OCI-LY7 (cell line): ENCODE data around the gene STS. TPM values are rescaled to one million over a fixed set of nuclear protein-coding genes. Genes with fewer than 3 reads are reported as not detected.

Experiments
- BruUV-seq: library from RNA; stranded (reverse); fragments of 400-500 nt; replicated peaks from 2 replicates; lab custom pipeline; 2021; lab: Mats Ljungman, UMichigan
- CTCF ChIA-PET: fragments of 300-600 bp; sonication (Branson Sonifier 250); formaldehyde crosslinking; loops from one replicate; lab custom pipeline; 2022; ENCODE audit warnings: antibody characterized with exemption; ENCODE audit not compliant: unreplicated experiment; lab: Charles Lee
- POLR2A ChIA-PET: fragments of 300-600 bp; sonication (Branson Sonifier 250); formaldehyde crosslinking; loops from one replicate; lab custom pipeline; 2022; ENCODE audit warnings: antibody characterized with exemption; lab: Charles Lee
- DNase-seq: peaks from one replicate; pipeline ENCODE4 v3.0.0-alpha.2; 2015; ENCODE audit warnings: low spot score
- H2AFZ ChIP-seq: fragments of 200-600 bp; sonication (generic), shearing (Covaris generic); 2 replicates; pipeline ENCODE4 v1.6.1; 2014; ENCODE audit warnings: mild to moderate bottlenecking, antibody characterized with exemption, low read length, moderate library complexity
- H3K27ac ChIP-seq: fragments of 200-600 bp; sonication (generic); 2 replicates; pipeline ENCODE4 v1.5.1; 2014; ENCODE audit warnings: mixed run types, low read depth, mild to moderate bottlenecking, moderate library complexity, low read length, inconsistent platforms; ENCODE audit not compliant: poor library complexity, severe bottlenecking
- H3K36me3 ChIP-seq: fragments of 200-600 bp; sonication (generic); 2 replicates; pipeline ENCODE4 v1.6.1; 2014; ENCODE audit warnings: mild to moderate bottlenecking, antibody characterized with exemption, low read length, moderate library complexity, mixed read lengths; ENCODE audit not compliant: insufficient read depth
- H3K4me1 ChIP-seq: fragments of 200-600 bp; sonication (generic); 2 replicates; pipeline ENCODE4 v1.5.1; 2014; ENCODE audit warnings: mild to moderate bottlenecking, low read length; ENCODE audit not compliant: insufficient read depth, poor library complexity, severe bottlenecking
- H3K4me2 ChIP-seq: fragments of 200-600 bp; sonication (generic); 2 replicates; pipeline ENCODE4 v1.6.1; 2014; ENCODE audit warnings: mild to moderate bottlenecking, low read length
- H3K4me3 ChIP-seq: fragments of 200-600 bp; sonication (generic); 2 replicates; pipeline ENCODE4 v1.5.1; 2014; ENCODE audit warnings: mild to moderate bottlenecking, low read depth, low read length; ENCODE audit not compliant: poor library complexity, severe bottlenecking
- H3K79me2 ChIP-seq: fragments of 200-600 bp; sonication (generic); 2 replicates; pipeline ENCODE4 v1.6.1; 2016; ENCODE audit warnings: low read depth, mild to moderate bottlenecking, low read length, moderate library complexity, mixed read lengths; ENCODE audit not compliant: insufficient read depth
- H3K9me2 ChIP-seq: fragments of 200-600 bp; sonication (generic); 2 replicates; pipeline ENCODE4 v1.6.1; 2016; ENCODE audit warnings: mild to moderate bottlenecking, low read length, mixed read lengths; ENCODE audit not compliant: insufficient read depth
- H3K9me3 ChIP-seq: fragments of 200-600 bp; sonication (generic); 2 replicates; pipeline ENCODE4 v1.6.1; 2014; ENCODE audit warnings: mild to moderate bottlenecking, mixed run types, low read length, mixed read lengths
- H4K20me1 ChIP-seq: fragments of 200-600 bp; sonication (generic); 2 replicates; pipeline ENCODE4 v1.6.1; 2014; ENCODE audit warnings: mild to moderate bottlenecking, antibody characterized with exemption, low read length, moderate library complexity, mixed read lengths; ENCODE audit not compliant: insufficient read depth
- EZH2phosphoT487 ChIP-seq: fragments of 200-600 bp; sonication (generic); IDR thresholded peaks from 2 replicates; pipeline ENCODE4 v1.6.1; 2018; ENCODE audit warnings: low read depth, borderline replicate concordance, mild to moderate bottlenecking, mixed run types, antibody characterized with exemption, low read length, moderate library complexity, mixed read lengths
- intact Hi-C: fragments of 100-400 bp; cut with micrococcal nuclease; formaldehyde crosslinking; loops from one replicate; pipeline ENCODE4 v1.10.0; 2022; ENCODE audit not compliant: unreplicated experiment
- total RNA-seq, 2 experiments: library from RNA; depleted of rRNA in 1 of 2; stranded (reverse); fragments of >200 nt in 1 of 2; shearing (Covaris generic) in 1 of 2; gene quantifications; 2 replicates each; pipeline ENCODE4 v1.2.3, GENCODE V29; 2014 to 2022
- TF ChIP-seq, protein P1 (sequence below): fragments of 200-600 bp; sonication (generic); conservative IDR thresholded peaks from 2 replicates; pipeline ENCODE4 v1.5.1; 2014; ENCODE audit warnings: mild to moderate bottlenecking, antibody characterized with exemption, low read length, moderate library complexity, mixed read lengths

The STS gene
- total RNA-seq, 2 experiments from 2014 or later: 16.3 to 40.3 TPM

DNA sequence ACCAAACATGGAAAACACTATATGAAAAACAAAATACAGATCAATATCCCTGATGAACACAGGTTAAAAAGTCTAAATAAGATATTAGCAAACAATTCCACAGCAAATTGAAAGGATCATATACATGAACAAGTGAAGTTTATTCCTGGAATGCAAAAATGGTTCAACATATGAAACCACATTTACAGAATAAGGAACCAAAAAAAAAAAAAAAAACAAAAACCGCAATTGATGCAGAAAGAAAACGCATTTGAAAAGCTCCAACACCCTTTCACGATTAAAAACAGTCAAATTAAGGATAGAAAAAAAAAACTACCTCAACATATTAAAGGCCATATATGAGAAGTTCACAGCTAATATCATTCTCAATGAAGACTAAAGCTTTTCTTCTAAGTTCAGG, 45.4 kb upstream of the STS start:
- no peak overlapping the region for H3K27ac ChIP-seq
- ChIA-PET CTCF (no interaction called here), POLR2A (interaction anchor here (1.3 kb wide), 1 partner anchor 10 kb away, joined by 4 read pairs; no protein-coding TSS in a partner anchor)
- peaks cover 8% of the 10 kb centered on the region for H3K4me1 ChIP-seq
- peaks cover 20% of the 10 kb centered on the region; the same call in 1 of the 2 replicates for H3K79me2 ChIP-seq
- H4K20me1 ChIP-seq: no peaks in the 10 kb centered on the region
- H3K9me3 ChIP-seq: no peaks in the 10 kb centered on the region; the same call in 1 of the 2 replicates
- peaks cover 53% of the 10 kb centered on the region for H3K36me3 ChIP-seq
- DNase-seq: no peak
- no TSS peak for BruUV-seq
- H3K4me2 ChIP-seq: no peak overlapping the region
- H3K4me3 ChIP-seq: no peak overlapping the region
- TF ChIP-seq, protein P1, sequence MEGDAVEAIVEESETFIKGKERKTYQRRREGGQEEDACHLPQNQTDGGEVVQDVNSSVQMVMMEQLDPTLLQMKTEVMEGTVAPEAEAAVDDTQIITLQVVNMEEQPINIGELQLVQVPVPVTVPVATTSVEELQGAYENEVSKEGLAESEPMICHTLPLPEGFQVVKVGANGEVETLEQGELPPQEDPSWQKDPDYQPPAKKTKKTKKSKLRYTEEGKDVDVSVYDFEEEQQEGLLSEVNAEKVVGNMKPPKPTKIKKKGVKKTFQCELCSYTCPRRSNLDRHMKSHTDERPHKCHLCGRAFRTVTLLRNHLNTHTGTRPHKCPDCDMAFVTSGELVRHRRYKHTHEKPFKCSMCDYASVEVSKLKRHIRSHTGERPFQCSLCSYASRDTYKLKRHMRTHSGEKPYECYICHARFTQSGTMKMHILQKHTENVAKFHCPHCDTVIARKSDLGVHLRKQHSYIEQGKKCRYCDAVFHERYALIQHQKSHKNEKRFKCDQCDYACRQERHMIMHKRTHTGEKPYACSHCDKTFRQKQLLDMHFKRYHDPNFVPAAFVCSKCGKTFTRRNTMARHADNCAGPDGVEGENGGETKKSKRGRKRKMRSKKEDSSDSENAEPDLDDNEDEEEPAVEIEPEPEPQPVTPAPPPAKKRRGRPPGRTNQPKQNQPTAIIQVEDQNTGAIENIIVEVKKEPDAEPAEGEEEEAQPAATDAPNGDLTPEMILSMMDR: no peak
- no peak for TF ChIP-seq EZH2phosphoT487
- intact Hi-C loops: no loop called here
- no peak overlapping the region for H2AFZ ChIP-seq
- H3K9me2 ChIP-seq: no peaks in the 10 kb centered on the region

DNA sequence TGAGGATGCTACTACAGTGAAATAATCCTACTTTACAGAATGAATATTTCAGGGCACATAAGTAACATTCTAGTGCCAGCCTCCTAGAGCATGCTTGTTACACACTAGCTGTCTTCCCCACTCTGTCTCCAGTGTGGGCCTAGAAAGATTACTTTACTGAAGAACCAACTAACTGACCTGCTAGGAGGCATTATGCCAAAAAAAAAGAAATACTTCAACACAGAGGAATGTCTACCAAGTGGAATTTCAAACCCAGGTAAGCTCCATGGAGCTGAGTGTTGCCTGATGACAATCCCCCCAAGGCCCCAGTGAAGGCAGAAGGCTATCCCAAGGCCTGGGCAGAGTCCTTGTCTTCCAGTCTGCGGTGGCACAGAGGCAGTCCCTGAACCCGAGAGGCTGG, 40.9 kb upstream of the STS start:
- Histone ChIP-seq H2AFZ (no peak overlapping the region), H4K20me1 (no peaks in the 10 kb centered on the region), H3K36me3 (peaks cover 42% of the 10 kb centered on the region), H3K79me2 (peaks cover 28% of the 10 kb centered on the region; the same call in 1 of the 2 replicates), H3K9me3 (no peaks in the 10 kb centered on the region; the same call in 1 of the 2 replicates), H3K4me2 (no peak overlapping the region), H3K27ac (no peak overlapping the region), H3K9me2 (no peaks in the 10 kb centered on the region), H3K4me3 (no peak overlapping the region), H3K4me1 (peaks cover 52% of the 10 kb centered on the region)
- DNase-seq: no peak
- no TSS peak for BruUV-seq
- ChIA-PET POLR2A (interaction anchor here (0.6 to 1.3 kb wide), 2 partner anchors 9 to 1637 kb away, joined by 3 to 4 read pairs; no protein-coding TSS in a partner anchor), CTCF (no interaction called here)
- intact Hi-C loops: no loop called here
- no peak for TF ChIP-seq EZH2phosphoT487
- TF ChIP-seq, protein P1: no peak

DNA sequence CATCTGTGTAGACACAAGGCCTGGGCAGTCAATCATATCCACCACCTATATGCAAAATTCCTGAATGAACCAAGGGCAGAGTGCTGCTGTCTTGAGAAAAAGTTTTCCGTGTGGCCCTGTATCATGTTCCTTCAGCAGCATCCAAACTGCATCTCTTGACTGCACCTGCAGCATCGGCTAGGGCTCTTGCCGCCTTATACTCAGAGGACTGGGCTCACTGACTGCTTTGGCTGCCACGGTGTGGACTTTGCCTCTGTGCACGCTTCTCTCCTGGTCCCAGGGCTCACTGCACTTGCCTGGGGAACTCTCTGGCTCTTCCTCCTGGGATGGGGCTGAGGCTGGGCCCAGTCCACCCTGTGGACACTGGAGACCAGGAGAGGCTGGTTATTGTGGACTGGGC, 39.5 kb upstream of the STS start:
- ChIA-PET CTCF (no interaction called here), POLR2A (interaction anchor here (1.2 to 2.8 kb wide), 6 partner anchors 12 to 114 kb away, joined by 3 to 11 read pairs (median 4); no protein-coding TSS in a partner anchor)
- no peak for TF ChIP-seq EZH2phosphoT487
- TF ChIP-seq, protein P1: no peak
- intact Hi-C loops: no loop called here
- Histone ChIP-seq H3K27ac (peak overlapping the region; percentile 100), H3K9me3 (peaks cover 5% of the 10 kb centered on the region; the same call in 1 of the 2 replicates), H3K9me2 (no peaks in the 10 kb centered on the region), H4K20me1 (no peaks in the 10 kb centered on the region), H3K79me2 (peaks cover 29% of the 10 kb centered on the region; the same call in 1 of the 2 replicates), H3K36me3 (peaks cover 38% of the 10 kb centered on the region), H2AFZ (no peak overlapping the region), H3K4me3 (peak overlapping the region; percentile 52), H3K4me2 (peak overlapping the region; percentile 71), H3K4me1 (peaks cover 65% of the 10 kb centered on the region)
- BruUV-seq: no TSS peak
- no peak for DNase-seq
